GM12892 (cell line): ENCODE results near the gene PDLIM7.

Source experiments
- POLR2A ChIP-seq: IDR thresholded peaks from 2 replicates; pipeline ENCODE4 v1.6.1; 2011; ENCODE audit warnings: low read depth, low read length, control low read depth
- POLR2AphosphoS5 ChIP-seq: IDR thresholded peaks from 2 replicates; pipeline ENCODE4 v1.6.1; 2011; ENCODE audit warnings: low read depth, low read length, control low read depth

- no peak for TF ChIP-seq POLR2AphosphoS5
- no peak for TF ChIP-seq POLR2A
These were observed 2.0 kb downstream of the PDLIM7 start for GRCh38 chr5:177495243-177496060.
